ENCODE data around the gene LENEP. TPM values are rescaled to one million over a fixed set of nuclear protein-coding genes. Genes with fewer than 3 reads are reported as not detected.

Gene LENEP, protein sequence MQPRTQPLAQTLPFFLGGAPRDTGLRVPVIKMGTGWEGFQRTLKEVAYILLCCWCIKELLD
- total RNA-seq (2014; rRNA removed; shearing (Covaris generic)) (0.95 and 2.3 TPM in 2 replicates), total RNA-seq (2022) (0.78 and 1.5 TPM in 2 replicates), Bru-seq, nascent RNA (percentile 38 among the genes with signal in this experiment), BruChase-seq, experiment 1, labeled RNA remaining after a 6-hour chase (percentile 38 among the genes with signal in this experiment), BruChase-seq, experiment 2, labeled RNA remaining after a 2-hour chase (percentile 46 among the genes with signal in this experiment)
- long read RNA-seq, partial matches to known transcripts, result 0 of 1 reads
- long read RNA-seq, other reads (novel, unspliced or antisense), result 0 of 1 reads

GRCh38 chr1:154993572-154994268 lies at the start of gene LENEP:
Gene LENEP (plus strand): TSS chr1:154993586. CDS start chr1:154993608, 22 bp downstream.
- BruUV-seq (replicated peaks), result no TSS peak
- Histone ChIP-seq H3K36me3 (ENCODE audit: insufficient read depth, low read length) (peaks cover 27% of the 10 kb centered on the region), H3K79me2 (ENCODE audit: insufficient read depth, low read depth, low read length) (peaks cover 4% of the 10 kb centered on the region; the same call in 1 of the 2 replicates), H3K9me3 (ENCODE audit: low read length) (no peaks in the 10 kb centered on the region), H3K4me3 (ENCODE audit: low read depth, low read length, poor library complexity, severe bottlenecking) (no peak within 1 kb of the TSS), H2AFZ (ENCODE audit: low read length) (no peak within 1 kb of the TSS), H3K4me1 (ENCODE audit: insufficient read depth, low read length, poor library complexity, severe bottlenecking) (peaks cover 33% of the 10 kb centered on the region), H3K27ac (ENCODE audit: low read depth, low read length, poor library complexity, severe bottlenecking) (peak within 1 kb of the TSS; percentile 20), H3K4me2 (ENCODE audit: low read length) (no peak within 1 kb of the TSS), H4K20me1 (ENCODE audit: insufficient read depth, low read length) (no peaks in the 10 kb centered on the region), H3K9me2 (ENCODE audit: insufficient read depth, low read length) (no peaks in the 10 kb centered on the region)
- intact Hi-C loops (cut with micrococcal nuclease; ENCODE audit: unreplicated experiment), result no loop called here
- CTCF ChIA-PET (ENCODE audit: unreplicated experiment), result interaction anchor here (1.1 kb wide), 1 partner anchor 68 kb away, joined by 4 read pairs; no protein-coding TSS in a partner anchor
- POLR2A ChIA-PET, result interaction anchor here (1.0 to 1.7 kb wide), 4 partner anchors 10 to 38 kb away, joined by 3 to 16 read pairs (median 4); partner anchors contain the start of genes FLAD1 and PBXIP1
- TF ChIP-seq EZH2phosphoT487 (IDR thresholded peaks at IDR 0.05; ENCODE audit: borderline replicate concordance, low read depth, low read length) (no peak), CTCF (conservative IDR thresholded peaks at IDR 0.05; ENCODE audit: low read length) (no peak)
- no peak for DNase-seq (ENCODE audit: low spot score)

- peak; percentile 99 for TF ChIP-seq CTCF (conservative IDR thresholded peaks at IDR 0.05; ENCODE audit: low read length)
- TF ChIP-seq EZH2phosphoT487 (IDR thresholded peaks at IDR 0.05; ENCODE audit: borderline replicate concordance, low read depth, low read length), result no peak
- H3K27ac ChIP-seq (ENCODE audit: low read depth, low read length, poor library complexity, severe bottlenecking), result peak overlapping the region; percentile 98
- H4K20me1 ChIP-seq (ENCODE audit: insufficient read depth, low read length), result no peaks in the 10 kb centered on the region
- ChIA-PET CTCF (ENCODE audit: unreplicated experiment) (interaction anchor here (0.5 to 2.2 kb wide), 5 partner anchors 11 to 722 kb away, joined by 3 to 13 read pairs (median 5); partner anchors contain the start of gene PBXIP1), POLR2A (interaction anchor here (0.6 to 1.9 kb wide), 5 partner anchors 8 to 274 kb away, joined by 3 to 7 read pairs (median 3); partner anchors contain the start of genes KCNN3 and PMVK)
- H3K4me1 ChIP-seq (ENCODE audit: insufficient read depth, low read length, poor library complexity, severe bottlenecking), result peaks cover 69% of the 10 kb centered on the region
- H3K4me2 ChIP-seq (ENCODE audit: low read length), result peak overlapping the region; percentile 99
- peak overlapping the region; percentile 55; the same call in 1 of the 2 replicates for H2AFZ ChIP-seq (ENCODE audit: low read length)
- peak; percentile 67 for DNase-seq (ENCODE audit: low spot score)
- H3K4me3 ChIP-seq (ENCODE audit: low read depth, low read length, poor library complexity, severe bottlenecking), result peak overlapping the region; percentile 67
- no peaks in the 10 kb centered on the region for H3K9me3 ChIP-seq (ENCODE audit: low read length)
- H3K9me2 ChIP-seq (ENCODE audit: insufficient read depth, low read length), result no peaks in the 10 kb centered on the region
- H3K36me3 ChIP-seq (ENCODE audit: insufficient read depth, low read length), result peaks cover 25% of the 10 kb centered on the region
- peaks cover 30% of the 10 kb centered on the region; the same call in 1 of the 2 replicates for H3K79me2 ChIP-seq (ENCODE audit: insufficient read depth, low read depth, low read length)
- no TSS peak for BruUV-seq (replicated peaks)
- intact Hi-C loops (cut with micrococcal nuclease; ENCODE audit: unreplicated experiment), result no loop called here
These were observed 49.6 kb upstream of the LENEP start for GRCh38 chr1:154943649-154944400.
